Right cardiac atrium (tissue), 5 donors: ENCODE data around the gene SLC10A3. TPM values are rescaled to one million over a fixed set of nuclear protein-coding genes. Genes with fewer than 3 reads are reported as not detected.
"Not testable (repeated sequence)": the region's sequence is repeated elsewhere in the genome, so short reads cannot be mapped to it uniquely, and the experiment has no call there.

ENCODE experiments used
- ATAC-seq, 2 donors: fragments of 200-7000 bp; cut with Tn5 transposase; one replicate each; pipeline versions ENCODE4 v1.8.0 to v1.9.1; 2020; ENCODE audit warnings: moderate library complexity in 2 of 2, mild to moderate bottlenecking in 1 of 2
- DNase-seq, 3 donors: peaks; one replicate each; pipeline ENCODE4 v3.0.0-alpha.2; 2020
- H3K27ac ChIP-seq: one replicate; pipeline ENCODE4 v1.5.1; 2013; ENCODE audit warnings: mild to moderate bottlenecking, low read length, control low read depth, moderate library complexity
- H3K27me3 ChIP-seq: one replicate; pipeline ENCODE4 v1.6.1; 2013; ENCODE audit not compliant: control insufficient read depth, insufficient read depth
- H3K4me1 ChIP-seq: one replicate; pipeline ENCODE4 v1.6.1; 2013; ENCODE audit warnings: low read length; ENCODE audit not compliant: control insufficient read depth, insufficient read depth
- H3K4me3 ChIP-seq: one replicate; pipeline ENCODE4 v1.5.1; 2013; ENCODE audit warnings: low read length, control low read depth
- H3K9me3 ChIP-seq: one replicate; pipeline ENCODE4 v1.6.1; 2013; ENCODE audit warnings: low read length; ENCODE audit not compliant: control insufficient read depth
- WGBS: extraction: QIAGEN DNeasy Blood & Tissue Kit; methylation state at CpG from one replicate; pipeline ENCODE4 v1.1.7; 2013; 5-methylcytosine and 5-hydroxymethylcytosine counted together
- intact Hi-C, 4 donors: fragments of 100-400 bp; cut with DNase I; formaldehyde crosslinking; loops; one replicate each; pipeline versions ENCODE4 v1.11.0 to v1.14.0; 2022 to 2023
- polyA plus RNA-seq: library from polyadenylated mRNA; stranded (reverse); fragments of 200-250 nt; gene quantifications from one replicate; pipeline ENCODE4 v1.2.3, GENCODE V29; 2013
- total RNA-seq, 4 donors: library from RNA; stranded (reverse); fragmentation: NEBNext Ultra II Directional; extraction: Animal tissue kit (Norgen Biotek cat#: 25700); gene quantifications; one replicate each; pipeline ENCODE4 v1.2.1, GENCODE V29; 2021
- donor health status: healthy with polysubstance abuse.
- donor health status: DM: no; HTN: yes; CAD: no.
- donor health status: DM: no; HTN: no; CAD: no.
- donor health status: DM: no; HTN: yes; CAD: no; lungs with severe emphysema.
- donor health status: DM: yes; HTN: yes; CAD: no.

The SLC10A3 gene
- total and polyA plus RNA-seq, 5 donors: 14.4 to 18.9 (median 16.4) TPM

DNA sequence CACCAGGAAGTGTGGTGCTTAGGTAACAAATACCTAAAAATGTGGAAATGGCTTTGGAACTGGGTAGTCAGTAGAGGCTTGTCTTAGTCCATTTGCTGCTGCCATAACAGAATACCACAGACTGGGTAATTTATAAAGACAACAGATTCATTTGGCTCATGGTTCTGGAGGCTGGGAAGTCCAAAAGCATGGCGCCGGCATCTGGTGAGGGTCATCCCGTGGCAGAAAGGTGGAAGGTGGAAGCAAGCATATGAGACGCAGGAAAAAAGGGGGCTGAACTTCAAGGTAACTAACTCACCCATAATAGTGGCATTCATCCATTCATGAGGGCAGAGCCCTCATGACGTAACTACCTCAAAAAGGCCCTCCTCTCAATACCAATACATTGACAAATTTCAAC lies 19.0 kb upstream of the SLC10A3 start:
- no peak overlapping the region for H3K27ac ChIP-seq
- no peaks in the 10 kb centered on the region for H3K4me1 ChIP-seq
- H3K4me3 ChIP-seq: no peak overlapping the region
- no peaks in the 10 kb centered on the region for H3K27me3 ChIP-seq
- no peak for ATAC-seq
- intact Hi-C loops: no loop called here
- 100% methylated on average over 5 of the region's 5 CpGs for WGBS
- no peaks in the 10 kb centered on the region for H3K9me3 ChIP-seq
- DNase-seq: no peak

DNA sequence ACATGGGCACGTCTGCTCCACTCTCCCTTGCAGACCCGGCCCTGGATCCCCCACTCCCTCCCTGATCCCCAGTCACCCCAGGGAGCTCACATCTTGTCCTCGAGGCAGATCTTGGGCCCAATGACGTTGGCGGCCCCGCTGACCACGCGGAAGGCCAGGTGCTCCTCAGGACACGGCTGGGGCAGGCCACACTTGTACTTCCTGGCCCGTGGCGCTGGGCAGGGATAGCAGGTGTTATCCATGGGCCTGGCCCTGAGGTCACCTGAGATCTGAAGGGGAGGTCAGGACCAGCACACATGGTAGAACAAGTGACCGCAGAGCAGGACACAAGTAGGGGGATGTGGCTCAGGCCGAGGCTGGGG lies 17.9 kb upstream of the SLC10A3 start:
- no peaks in the 10 kb centered on the region for H3K9me3 ChIP-seq
- no peak overlapping the region for H3K27ac ChIP-seq
- no peak overlapping the region for H3K4me3 ChIP-seq
- intact Hi-C loops: no loop called here
- no peaks in the 10 kb centered on the region for H3K4me1 ChIP-seq
- 93% methylated on average over 13 of the region's 13 CpGs for WGBS
- DNase-seq (peak in 1 of 3 donors; percentile 33), ATAC-seq (no peak)
- no peaks in the 10 kb centered on the region for H3K27me3 ChIP-seq

DNA sequence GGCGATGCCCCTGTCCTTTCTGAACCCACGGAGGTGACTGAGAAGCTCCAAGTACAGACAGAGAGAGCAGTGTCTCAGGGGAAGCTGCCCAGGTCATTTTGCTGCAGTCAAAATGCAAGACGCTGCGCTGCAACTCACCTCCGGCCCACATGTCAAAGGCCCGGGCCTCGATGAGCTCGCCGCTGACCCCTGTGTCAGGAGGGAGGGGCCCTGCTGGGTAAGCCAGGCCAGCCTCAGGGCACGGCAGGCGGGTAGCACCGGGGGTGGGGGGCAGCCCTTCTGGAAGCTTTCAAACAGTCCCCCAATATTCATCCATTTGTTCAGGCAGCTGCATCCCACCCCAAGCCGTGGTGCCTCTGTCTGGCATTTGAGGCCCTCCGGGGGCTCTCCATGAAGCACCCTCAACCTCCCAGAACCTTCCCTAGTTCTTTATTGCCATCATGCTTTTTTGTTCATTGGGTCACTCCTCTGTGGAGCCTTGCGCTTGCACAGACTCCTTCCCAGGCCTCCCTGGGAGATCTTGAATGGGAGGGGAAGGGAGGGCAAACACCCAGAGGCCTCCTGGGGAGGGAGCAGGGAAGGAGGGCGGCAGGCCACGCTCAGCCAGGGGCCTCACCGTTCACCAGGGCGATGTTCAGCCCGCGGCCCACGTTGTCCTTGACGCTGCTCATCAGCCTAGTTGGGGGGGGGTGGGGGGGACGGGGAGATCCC lies 17.4 kb upstream of the SLC10A3 start:
- intact Hi-C loops: no loop called here
- DNase-seq (peak in 1 of 3 donors; percentile 37), ATAC-seq (no peak)
- H3K4me3 ChIP-seq: no peak overlapping the region
- H3K27ac ChIP-seq: no peak overlapping the region
- no peaks in the 10 kb centered on the region for H3K27me3 ChIP-seq
- H3K4me1 ChIP-seq: no peaks in the 10 kb centered on the region
- H3K9me3 ChIP-seq: no peaks in the 10 kb centered on the region
- 78% methylated on average over 24 of the region's 24 CpGs for WGBS

DNA sequence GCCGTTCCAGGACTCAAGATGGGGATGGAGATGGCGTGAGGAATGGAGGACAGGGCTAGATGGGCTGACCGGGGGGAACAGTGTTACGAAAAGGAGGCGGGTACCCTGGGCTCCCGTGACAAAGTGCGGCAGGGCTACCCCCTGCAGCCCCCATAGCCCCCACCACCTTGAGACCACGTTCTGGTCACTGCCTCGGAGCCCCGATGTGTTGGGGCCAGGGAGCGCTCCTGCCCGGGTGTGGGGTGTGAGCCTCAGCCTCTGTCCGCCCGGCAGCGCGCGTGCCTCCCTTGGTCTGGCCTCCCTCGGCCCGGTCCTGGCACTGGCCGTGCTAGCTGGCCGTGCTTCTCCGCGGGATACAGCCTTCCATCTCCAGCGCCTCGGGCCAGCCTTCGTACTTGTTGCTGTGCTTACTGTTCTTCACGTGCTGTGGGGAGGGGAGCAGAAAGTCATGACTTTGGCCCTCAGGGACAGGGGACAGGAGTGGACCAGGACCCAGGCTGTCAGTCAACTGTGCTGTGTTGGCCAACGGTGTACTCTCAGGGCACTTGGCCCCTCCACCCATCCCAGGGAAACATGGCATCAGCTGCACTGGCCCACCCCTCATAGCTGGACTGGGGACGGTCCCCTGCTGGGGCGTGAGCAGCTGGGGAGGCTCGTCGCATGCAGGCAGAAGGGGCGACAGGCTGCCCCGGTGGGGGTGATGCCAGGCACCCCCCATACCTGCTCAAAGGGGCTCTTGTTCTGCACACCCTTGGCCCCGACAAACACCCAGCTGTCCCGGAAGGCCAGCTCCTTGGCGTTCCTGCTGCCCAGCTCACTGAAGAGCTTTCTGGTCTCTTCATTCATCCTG lies 16.3 kb upstream of the SLC10A3 start:
- H3K4me3 ChIP-seq: no peak overlapping the region

DNA sequence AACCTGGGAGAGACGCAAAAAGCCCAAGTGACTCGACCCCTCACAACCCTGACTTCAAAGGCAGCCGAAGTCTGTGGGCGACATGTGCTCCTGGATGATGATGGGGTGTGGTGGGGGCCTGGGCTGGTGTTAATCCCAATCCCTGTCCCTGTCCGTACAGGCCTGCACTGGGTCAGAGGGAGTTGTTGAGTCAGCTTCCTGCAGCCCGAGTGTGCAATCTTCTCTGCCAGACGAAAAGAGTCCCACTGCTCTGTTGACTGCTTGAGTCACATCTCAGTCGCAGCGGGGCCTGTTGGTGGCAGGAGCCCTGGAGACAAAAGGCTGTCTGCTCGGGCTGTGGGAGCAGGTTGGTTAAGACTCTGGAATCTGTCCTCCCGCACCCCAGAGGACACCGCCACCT lies 15.3 kb upstream of the SLC10A3 start:
- H3K27ac ChIP-seq: no peak overlapping the region
- H3K27me3 ChIP-seq: no peaks in the 10 kb centered on the region
- no peaks in the 10 kb centered on the region for H3K4me1 ChIP-seq
- WGBS: 62% methylated on average over 12 of the region's 12 CpGs
- H3K4me3 ChIP-seq: no peak overlapping the region
- DNase-seq: no peak
- ATAC-seq: no peak
- intact Hi-C loops: no loop called here
- H3K9me3 ChIP-seq: no peaks in the 10 kb centered on the region

More for the DNA sequence above, 16.3 kb upstream of the SLC10A3 start:
- no peaks in the 10 kb centered on the region for H3K4me1 ChIP-seq
- H3K27me3 ChIP-seq: no peaks in the 10 kb centered on the region
- H3K27ac ChIP-seq: no peak overlapping the region
- intact Hi-C loops: no loop called here
- DNase-seq (peak in 2 of 3 donors; percentile 41 to 55), ATAC-seq (peak in 1 of 2 donors; percentile 7)
- H3K9me3 ChIP-seq: no peaks in the 10 kb centered on the region
- 92% methylated on average over 37 of the region's 37 CpGs for WGBS

DNA sequence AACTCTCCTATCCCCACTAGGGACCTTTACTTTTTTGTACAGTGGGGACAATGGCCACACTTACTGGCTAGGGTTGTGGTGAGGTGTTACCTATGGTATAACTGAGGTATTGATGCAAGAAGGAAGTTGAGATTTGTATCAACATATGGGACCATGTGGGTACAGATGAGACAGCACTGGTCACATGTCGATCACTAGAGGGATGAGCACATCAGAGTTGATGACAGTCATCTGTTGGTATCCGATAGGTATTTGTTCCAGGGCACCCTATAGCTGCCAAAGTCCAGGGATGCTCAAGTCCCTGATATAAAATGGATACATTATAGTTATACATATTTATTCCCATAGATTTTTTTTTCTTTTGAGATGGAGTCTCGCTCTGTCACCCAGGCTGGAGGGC lies 12.6 kb upstream of the SLC10A3 start:
- Histone ChIP-seq H3K4me1 (no peaks in the 10 kb centered on the region), H3K4me3 (no peak overlapping the region), H3K27ac (no peak overlapping the region), H3K9me3 (no peaks in the 10 kb centered on the region), H3K27me3 (no peaks in the 10 kb centered on the region)
- DNase-seq (no peak), ATAC-seq (no peak)
- 77% methylated on average over 3 of the region's 3 CpGs for WGBS
- intact Hi-C loops: no loop called here

DNA sequence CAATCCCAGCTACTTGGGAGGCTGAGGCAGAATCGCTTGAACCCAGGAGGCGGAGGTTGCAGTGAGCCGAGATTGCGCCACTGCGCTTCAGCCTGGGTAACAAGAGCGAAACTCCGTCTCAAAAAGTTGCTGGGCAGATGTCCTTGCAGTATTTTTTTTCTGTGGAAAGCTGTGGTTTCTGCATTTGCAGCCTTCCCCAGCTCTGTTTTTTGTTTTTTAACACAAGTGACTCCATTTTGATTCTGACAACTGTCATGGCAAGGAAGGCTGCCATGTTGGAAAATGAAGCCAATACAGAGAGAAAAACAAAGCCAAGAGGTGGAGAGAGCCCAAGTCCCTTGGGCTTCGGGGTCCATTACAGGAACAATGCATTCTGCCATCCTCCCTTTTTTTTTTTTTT lies 11.7 kb upstream of the SLC10A3 start:
- intact Hi-C loops: no loop called here
- Histone ChIP-seq H3K27me3 (no peaks in the 10 kb centered on the region), H3K27ac (no peak overlapping the region), H3K4me1 (no peaks in the 10 kb centered on the region), H3K9me3 (no peaks in the 10 kb centered on the region), H3K4me3 (no peak overlapping the region)
- ATAC-seq: no peak
- WGBS: 84% methylated on average over 8 of the region's 8 CpGs
- DNase-seq: no peak

DNA sequence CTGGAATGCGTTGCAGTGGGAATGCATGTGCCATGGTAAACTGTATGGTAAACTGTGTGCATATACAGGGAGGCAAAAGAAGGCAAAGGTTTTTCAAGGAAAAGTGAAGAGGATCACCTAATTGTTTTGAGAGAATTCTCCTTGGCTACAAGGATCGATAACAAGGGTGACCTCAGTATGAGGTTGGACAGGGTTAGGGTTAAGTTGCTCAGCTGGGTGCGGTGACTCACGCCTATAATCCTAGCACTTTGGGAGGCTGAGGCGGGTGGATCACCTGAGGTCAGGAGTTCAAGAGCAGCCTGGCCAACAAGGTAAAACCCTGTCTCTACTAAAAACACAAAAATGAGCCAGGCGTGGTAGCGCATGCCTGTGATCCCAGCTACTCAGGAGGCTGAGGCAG lies 11.0 kb upstream of the SLC10A3 start:
- H3K4me1 ChIP-seq, intact Hi-C loops, DNase-seq, H3K27me3 ChIP-seq, H3K9me3 ChIP-seq, H3K4me3 ChIP-seq, H3K27ac ChIP-seq, ATAC-seq: not testable (repeated sequence)
- WGBS: 91% methylated on average over 7 of the region's 7 CpGs

DNA sequence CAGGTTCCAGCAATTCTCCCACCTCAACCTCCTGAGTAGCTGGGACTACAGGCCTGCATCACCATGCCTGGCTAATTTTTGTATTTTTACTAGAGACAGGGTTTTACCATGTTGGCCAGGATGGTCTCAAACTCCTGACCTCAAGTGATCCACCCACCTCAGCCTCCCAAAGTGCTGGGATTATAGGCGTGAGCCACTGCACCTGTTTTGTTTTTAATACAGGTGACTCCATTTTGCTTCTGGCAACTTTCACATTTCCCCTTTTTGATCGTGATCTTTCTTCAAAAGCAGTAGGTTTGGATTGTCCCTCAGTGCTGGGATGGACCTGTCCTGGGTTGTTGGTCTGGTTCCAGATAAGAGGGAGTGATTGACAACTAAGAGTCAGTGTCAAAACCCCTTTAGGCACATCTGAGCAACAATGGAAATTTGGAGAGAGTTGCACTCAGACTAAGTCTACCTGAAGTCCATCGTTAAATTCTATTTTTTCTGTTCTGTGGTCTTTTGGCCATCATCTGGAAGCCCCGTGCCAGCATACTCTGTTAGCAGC lies 6.2 kb upstream of the SLC10A3 start:
- H3K27me3 ChIP-seq, H3K27ac ChIP-seq, DNase-seq, intact Hi-C loops, H3K9me3 ChIP-seq, ATAC-seq, H3K4me1 ChIP-seq, H3K4me3 ChIP-seq: not testable (repeated sequence)
- WGBS: 82% methylated on average over 4 of the region's 4 CpGs

DNA sequence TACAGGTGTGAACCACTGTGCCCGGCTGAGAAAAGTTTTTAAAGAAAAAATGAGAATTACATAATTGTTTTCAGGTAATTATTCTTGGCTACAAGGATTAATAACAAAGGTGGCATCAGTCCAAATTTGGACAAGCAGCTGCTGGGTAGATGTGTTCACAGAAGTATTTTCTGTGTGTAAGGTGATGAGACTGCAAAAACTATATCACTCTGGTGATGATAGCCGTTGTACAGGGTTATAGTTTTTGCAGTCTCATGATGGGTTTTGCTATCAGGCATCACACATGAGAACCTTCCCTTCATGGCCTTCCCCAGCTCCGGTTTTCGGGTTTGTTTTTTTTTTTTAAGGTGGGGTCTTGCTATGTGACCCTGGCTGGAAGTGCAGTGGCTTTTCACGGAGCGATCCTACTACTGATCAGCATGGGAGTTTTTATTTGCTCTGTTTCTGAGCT lies 5.1 kb upstream of the SLC10A3 start:
- Histone ChIP-seq H3K4me3 (no peak overlapping the region), H3K27me3 (no peaks in the 10 kb centered on the region), H3K27ac (no peak overlapping the region), H3K4me1 (no peaks in the 10 kb centered on the region), H3K9me3 (no peaks in the 10 kb centered on the region)
- intact Hi-C loops: no loop called here
- no peak for ATAC-seq
- 68% methylated on average over 6 of the region's 6 CpGs for WGBS
- no peak for DNase-seq

DNA sequence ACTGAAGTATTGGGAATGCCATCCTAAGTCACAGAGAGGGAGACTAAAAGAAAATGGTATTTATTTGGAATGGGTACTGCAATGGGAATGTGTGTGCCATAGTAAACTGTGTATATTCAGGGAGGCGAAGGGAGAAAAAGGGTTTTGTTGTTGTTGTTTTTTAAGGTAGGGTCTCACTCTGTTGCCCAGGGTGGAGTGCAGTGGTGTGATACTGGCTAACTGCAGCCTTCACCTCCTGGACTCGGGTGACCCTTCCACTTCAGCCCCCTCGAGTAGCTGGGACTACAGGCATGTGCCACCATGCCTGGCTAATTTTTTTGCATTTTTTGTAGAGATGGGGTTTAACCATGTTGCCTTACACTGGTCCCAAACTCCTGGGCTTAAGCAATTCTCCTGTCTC lies 4.3 kb upstream of the SLC10A3 start:
- H3K4me1 ChIP-seq: peaks cover 2% of the 10 kb centered on the region
- WGBS: 88% methylated on average over 3 of the region's 3 CpGs
- H3K4me3 ChIP-seq: no peak overlapping the region
- no peak overlapping the region for H3K27ac ChIP-seq
- ATAC-seq: no peak
- intact Hi-C loops: no loop called here
- no peaks in the 10 kb centered on the region for H3K9me3 ChIP-seq
- H3K27me3 ChIP-seq: no peaks in the 10 kb centered on the region
- no peak for DNase-seq
